ENCODE measurements around the gene ITPR3. TPM values are rescaled to one million over a fixed set of nuclear protein-coding genes. Genes with fewer than 3 reads are reported as not detected.

ITPR3 gene
- total RNA-seq, 1 experiment from 2014 or later, result 143 TPM

GRCh38 chr6:33579828-33580714 is 41.1 kb upstream of the ITPR3 start, which contains the start of gene BAK1:
BAK1 (minus strand) TSS chr6:33580276; CDS start chr6:33577604, 2,672 bp downstream.
- intact Hi-C loops (cut with micrococcal nuclease; ENCODE audit: unreplicated experiment), result no loop called here
- no peaks in the 10 kb centered on the region for H3K9me3 Mint-ChIP-seq (ENCODE audit: low read depth, unreplicated experiment)
- TSS peak; percentile 51 for BruUV-seq (replicated peaks)
- peaks cover 56% of the 10 kb centered on the region for H3K36me3 Mint-ChIP-seq (ENCODE audit: insufficient read depth, unreplicated experiment)
- H3K4me1 Mint-ChIP-seq (ENCODE audit: low read depth, unreplicated experiment), result peaks cover 32% of the 10 kb centered on the region
- peak; percentile 96 for DNase-seq
- peak within 1 kb of the TSS; percentile 69 for H3K27ac Mint-ChIP-seq (ENCODE audit: unreplicated experiment)
- H3K4me3 Mint-ChIP-seq (ENCODE audit: low read depth, unreplicated experiment), result peak within 1 kb of the TSS; percentile 98
- no peaks in the 10 kb centered on the region for H3K27me3 Mint-ChIP-seq (ENCODE audit: unreplicated experiment)
- CTCF ChIA-PET, result interaction anchor here (0.5 to 2.3 kb wide), 26 partner anchors 9 to 648 kb away, joined by 3 to 12 read pairs (median 4); partner anchors contain the start of genes CUTA, UQCC2, ZBTB22 and ZBTB9
- TF ChIP-seq CTCF (IDR thresholded peaks at IDR 0.05; ENCODE audit: unreplicated experiment), result peak; percentile 69

- H3K36me3 Mint-ChIP-seq (ENCODE audit: insufficient read depth, unreplicated experiment), result peaks cover 45% of the 10 kb centered on the region
- H3K27me3 Mint-ChIP-seq (ENCODE audit: unreplicated experiment), result no peaks in the 10 kb centered on the region
- DNase-seq, result no peak
- TF ChIP-seq CTCF (IDR thresholded peaks at IDR 0.05; ENCODE audit: unreplicated experiment), result no peak
- H3K4me3 Mint-ChIP-seq (ENCODE audit: low read depth, unreplicated experiment), result no peak overlapping the region
- no TSS peak for BruUV-seq (replicated peaks)
- intact Hi-C loops (cut with micrococcal nuclease; ENCODE audit: unreplicated experiment), result no loop called here
- peaks cover 43% of the 10 kb centered on the region for H3K4me1 Mint-ChIP-seq (ENCODE audit: low read depth, unreplicated experiment)
- H3K9me3 Mint-ChIP-seq (ENCODE audit: low read depth, unreplicated experiment), result no peaks in the 10 kb centered on the region
- H3K27ac Mint-ChIP-seq (ENCODE audit: unreplicated experiment), result no peak overlapping the region
- CTCF ChIA-PET, result interaction anchor here (0.6 to 2.3 kb wide), 5 partner anchors 18 to 1619 kb away, joined by 3 to 6 read pairs (median 3); no protein-coding TSS in a partner anchor
These were observed 39.9 kb upstream of the ITPR3 start for GRCh38 chr6:33581186-33581585.

- H3K4me3 Mint-ChIP-seq (ENCODE audit: low read depth, unreplicated experiment), result no peak overlapping the region
- intact Hi-C loops (cut with micrococcal nuclease; ENCODE audit: unreplicated experiment), result no loop called here
- H3K27ac Mint-ChIP-seq (ENCODE audit: unreplicated experiment), result no peak overlapping the region
- H3K9me3 Mint-ChIP-seq (ENCODE audit: low read depth, unreplicated experiment), result no peaks in the 10 kb centered on the region
- CTCF ChIA-PET, result interaction anchor here (0.6 to 1.0 kb wide), 2 partner anchors 22 to 117 kb away, joined by 4 read pairs; no protein-coding TSS in a partner anchor
- peaks cover 24% of the 10 kb centered on the region for H3K36me3 Mint-ChIP-seq (ENCODE audit: insufficient read depth, unreplicated experiment)
- BruUV-seq (replicated peaks), result no TSS peak
- DNase-seq, result peak; percentile 53
- peak; percentile 44 for TF ChIP-seq CTCF (IDR thresholded peaks at IDR 0.05; ENCODE audit: unreplicated experiment)
- H3K27me3 Mint-ChIP-seq (ENCODE audit: unreplicated experiment), result no peaks in the 10 kb centered on the region
- peaks cover 21% of the 10 kb centered on the region for H3K4me1 Mint-ChIP-seq (ENCODE audit: low read depth, unreplicated experiment)
These were observed 37.4 kb upstream of the ITPR3 start for GRCh38 chr6:33583591-33584155.

GRCh38 chr6:33584700-33585402 is 36.3 kb upstream of the ITPR3 start:
- H3K27me3 Mint-ChIP-seq (ENCODE audit: unreplicated experiment), result no peaks in the 10 kb centered on the region
- CTCF ChIA-PET, result interaction anchor here (3.1 kb wide), 1 partner anchor 87 kb away, joined by 14 read pairs; no protein-coding TSS in a partner anchor
- no peak for DNase-seq
- H3K4me1 Mint-ChIP-seq (ENCODE audit: low read depth, unreplicated experiment), result peaks cover 24% of the 10 kb centered on the region
- no peak for TF ChIP-seq CTCF (IDR thresholded peaks at IDR 0.05; ENCODE audit: unreplicated experiment)
- H3K9me3 Mint-ChIP-seq (ENCODE audit: low read depth, unreplicated experiment), result no peaks in the 10 kb centered on the region
- peaks cover 16% of the 10 kb centered on the region for H3K36me3 Mint-ChIP-seq (ENCODE audit: insufficient read depth, unreplicated experiment)
- no TSS peak for BruUV-seq (replicated peaks)
- intact Hi-C loops (cut with micrococcal nuclease; ENCODE audit: unreplicated experiment), result loop anchor here (1.0 to 5.0 kb wide), 5 partner anchors 47 to 567 kb away; no protein-coding TSS in a partner anchor
- H3K27ac Mint-ChIP-seq (ENCODE audit: unreplicated experiment), result no peak overlapping the region
- no peak overlapping the region for H3K4me3 Mint-ChIP-seq (ENCODE audit: low read depth, unreplicated experiment)
